HepG2 (cell line): ENCODE measurements around the gene CDHR1. TPM values are rescaled to one million over a fixed set of nuclear protein-coding genes. Genes with fewer than 3 reads are reported as not detected.

Experiments used
- ATAC-seq: fragments of 200-7000 bp; cut with Tn5 transposase; 3 replicates; pipeline ENCODE4 v1.9.1; 2020; ENCODE audit warnings: mild to moderate bottlenecking, moderate library complexity
- BruUV-seq: library from RNA; stranded (reverse); fragments of 400-500 nt; replicated peaks from 2 replicates; lab custom pipeline; 2021; lab: Mats Ljungman, UMichigan
- CTCF ChIA-PET: fragments of 300-600 bp; formaldehyde crosslinking; extraction: SDS; loops from one replicate; lab custom pipeline; 2021; ENCODE audit warnings: low total read pairs, inconsistent platforms, low intra/inter-chr PET ratio; lab: Yijun Ruan, JAX
- POLR2A ChIA-PET: fragments of 350-600 bp; sonication (Branson Sonifier 250); formaldehyde crosslinking; loops from one replicate; lab custom pipeline; 2020; ENCODE audit warnings: antibody characterized with exemption, inconsistent platforms; lab: Yijun Ruan, JAX
- DNase-seq: peaks from one replicate; pipeline ENCODE4 v3.0.0-alpha.2; 2015; ENCODE audit warnings: low spot score
- FAIRE-seq: peaks from 3 replicates; lab custom pipeline; 2011; peaks lifted over from hg19 to GRCh38; lab: Jason Lieb, UNC
- H2AFZ ChIP-seq: one replicate; pipeline ENCODE4 v1.6.1; 2011; ENCODE audit warnings: low read length, inconsistent platforms
- H3K27ac ChIP-seq: fragments of 300-600 bp; 3 replicates; pipeline ENCODE4 v1.8.0; 2011; ENCODE audit warnings: mixed run types, mild to moderate bottlenecking, mixed read lengths, low read length, inconsistent platforms; ENCODE audit not compliant: insufficient read depth; ENCODE audit errors: extremely low read length
- H3K27me3 ChIP-seq, 2 experiments: fragments of 200-600 bp in 1 of 2; 2 replicates in 1 of 2; 3 replicates in 1 of 2; pipeline versions ENCODE4 v1.6.0 to v1.8.0; 2011; ENCODE audit warnings: low read length in 2 of 2, mild to moderate bottlenecking in 2 of 2, moderate library complexity in 2 of 2, inconsistent platforms in 1 of 2; ENCODE audit not compliant: insufficient read depth in 2 of 2, control insufficient read depth in 1 of 2
- H3K36me3 ChIP-seq, 2 experiments: fragments of 200-600 bp in 1 of 2; replicated peaks in 1 of 2; 2 replicates in 1 of 2; 3 replicates in 1 of 2; pipeline versions ENCODE4 v1.5.1 to v1.8.0; 2011; ENCODE audit warnings: low read length in 2 of 2, inconsistent platforms in 1 of 2; ENCODE audit not compliant: insufficient read depth in 2 of 2, control insufficient read depth in 1 of 2
- H3K4me1 ChIP-seq: 2 replicates; pipeline ENCODE4 v1.5.1; 2012; ENCODE audit warnings: low read length, inconsistent platforms; ENCODE audit not compliant: insufficient read depth
- H3K4me2 ChIP-seq: 2 replicates; pipeline ENCODE4 v1.6.0; 2011; ENCODE audit warnings: low read depth, low read length, inconsistent platforms
- H3K4me3 ChIP-seq, 3 experiments: fragments of 200-600 bp in 1 of 3; sonication (generic), shearing (Covaris generic) in 1 of 3; replicated peaks in 1 of 3; 2 replicates each; pipeline ENCODE4 v1.5.1; 2011 to 2016; ENCODE audit warnings: low read length in 3 of 3, inconsistent platforms in 2 of 3, low read depth in 2 of 3, mild to moderate bottlenecking in 2 of 3, control low read depth in 1 of 3, mixed read lengths in 1 of 3; ENCODE audit not compliant: insufficient read depth in 1 of 3
- H3K79me2 ChIP-seq: one replicate; pipeline ENCODE4 v1.6.1; 2011; ENCODE audit warnings: low read length, inconsistent platforms; ENCODE audit not compliant: insufficient read depth
- H3K9ac ChIP-seq: 2 replicates; pipeline ENCODE4 v1.6.0; 2011; ENCODE audit warnings: mild to moderate bottlenecking, low read depth, low read length, inconsistent platforms; ENCODE audit not compliant: insufficient read depth
- H3K9me3 ChIP-seq: 2 replicates; pipeline ENCODE4 v1.5.1; 2012; ENCODE audit warnings: mild to moderate bottlenecking, low read length
- H4K20me1 ChIP-seq: 2 replicates; pipeline ENCODE4 v1.6.0; 2011; ENCODE audit warnings: inconsistent platforms, mild to moderate bottlenecking, low read length, moderate library complexity; ENCODE audit not compliant: insufficient read depth
- FOXJ3 ChIP-seq: sonication (generic); formaldehyde crosslinking; IDR thresholded peaks from 2 replicates; pipeline ENCODE4 v1.4.0; 2020; ENCODE audit warnings: missing genetic modification reagents, mild to moderate bottlenecking, borderline replicate concordance
- GABPB1 ChIP-seq: IDR thresholded peaks from 2 replicates; pipeline ENCODE4 v1.6.1; 2016; ENCODE audit warnings: mild to moderate bottlenecking, missing genetic modification reagents, moderate library complexity, missing compliant biosample characterization
- HOXA5 ChIP-seq: sonication (generic); formaldehyde crosslinking; IDR thresholded peaks from 2 replicates; pipeline ENCODE4 v1.4.0; 2020; ENCODE audit warnings: missing genetic modification reagents
- MED8 ChIP-seq: sonication (generic); formaldehyde crosslinking; IDR thresholded peaks from 2 replicates; pipeline ENCODE4 v1.8.1; 2023; ENCODE audit warnings: mild to moderate bottlenecking, missing genetic modification reagents; ENCODE audit not compliant: insufficient replicate concordance
- MIER2 ChIP-seq: IDR thresholded peaks from 2 replicates; pipeline ENCODE4 v1.6.1; 2016; ENCODE audit warnings: missing biosample characterization, missing genetic modification reagents
- NR2F6 ChIP-seq, 2 experiments: IDR thresholded peaks; 2 replicates each; pipeline ENCODE4 v1.6.1; 2016; ENCODE audit warnings: antibody characterized with exemption in 1 of 2, mild to moderate bottlenecking in 1 of 2
- NRL ChIP-seq: sonication (generic); formaldehyde crosslinking; IDR thresholded peaks from 2 replicates; pipeline ENCODE4 v1.5.0; 2020; ENCODE audit warnings: missing genetic modification reagents, mild to moderate bottlenecking, moderate library complexity, borderline replicate concordance
- SMAD3 ChIP-seq: sonication (generic); formaldehyde crosslinking; IDR thresholded peaks from 2 replicates; pipeline ENCODE4 v1.4.0; 2020; ENCODE audit warnings: missing genetic modification reagents
- XRCC5 ChIP-seq: fragments of 200-400 bp; formaldehyde crosslinking; optimal IDR thresholded peaks from 2 replicates; pipeline ENCODE3; 2017; ENCODE audit warnings: mild to moderate bottlenecking, low read length
- ZKSCAN5 ChIP-seq: sonication (generic); formaldehyde crosslinking; IDR thresholded peaks from 2 replicates; pipeline ENCODE4 v1.5.1; 2020; ENCODE audit warnings: mild to moderate bottlenecking, missing genetic modification reagents
- ZNF230 ChIP-seq: sonication (generic); formaldehyde crosslinking; IDR thresholded peaks from 2 replicates; pipeline ENCODE4 v1.4.0; 2020; ENCODE audit warnings: mild to moderate bottlenecking, missing genetic modification reagents
- ZNF274 ChIP-seq: sonication (generic); formaldehyde crosslinking; IDR thresholded peaks from 2 replicates; pipeline ENCODE4 v1.5.1; 2020; ENCODE audit warnings: mild to moderate bottlenecking, missing genetic modification reagents
- ZNF331 ChIP-seq: sonication (generic); formaldehyde crosslinking; IDR thresholded peaks from 2 replicates; pipeline ENCODE4 v1.4.0; 2020; ENCODE audit warnings: missing genetic modification reagents
- ZNF512B ChIP-seq: sonication (generic); formaldehyde crosslinking; IDR thresholded peaks from 2 replicates; pipeline ENCODE4 v1.5.1; 2020; ENCODE audit warnings: missing genetic modification reagents, mild to moderate bottlenecking, borderline replicate concordance
- ZNF549 ChIP-seq: sonication (generic); formaldehyde crosslinking; IDR thresholded peaks from 2 replicates; pipeline ENCODE4 v1.5.0; 2020; ENCODE audit warnings: missing genetic modification reagents
- ZNF577 ChIP-seq: sonication (generic); formaldehyde crosslinking; IDR thresholded peaks from 2 replicates; pipeline ENCODE4 v1.4.0; 2020; ENCODE audit warnings: mild to moderate bottlenecking, low read depth, missing genetic modification reagents, borderline replicate concordance
- ZNF629 ChIP-seq: sonication (generic); formaldehyde crosslinking; conservative IDR thresholded peaks from 2 replicates; pipeline ENCODE4 v1.5.0; 2020; ENCODE audit warnings: missing genetic modification reagents
- ZNF644 ChIP-seq: IDR thresholded peaks from 2 replicates; pipeline ENCODE4 v1.6.1; 2016; ENCODE audit warnings: low read depth
- WGBS: methylation state at CpG from one replicate; pipeline ENCODE4 v1.1.6; 2017; ENCODE audit warnings: low lambda C conversion rate; 5-methylcytosine and 5-hydroxymethylcytosine counted together
- in situ Hi-C: cut with HindIII; loops from 2 replicates; pipeline ENCODE4 v1.10.0; 2017; ENCODE audit warnings: low pct_unique_long_range_greater_than_20kb; ENCODE audit not compliant: extremely low pct_ligation_motif_present
- intact Hi-C: fragments of 100-400 bp; cut with micrococcal nuclease; formaldehyde crosslinking; loops from one replicate; pipeline ENCODE4 v1.10.0; 2022; ENCODE audit not compliant: unreplicated experiment
- polyA plus RNA-seq, 8 experiments: library from polyadenylated mRNA; depleted of rRNA in 3 of 8; stranded (reverse) in 7 of 8; unstranded in 1 of 8; fragments of >200 nt; fragmentation: Illumina TruSeq in 4 of 8; extraction: Trizol in 4 of 8; gene quantifications; 2 replicates each; pipeline versions ENCODE4 v1.2.1 to v1.2.3, GENCODE V29; 2011 to 2016; ENCODE audit warnings: low read depth in 4 of 8, missing spikeins in 1 of 8, mixed read lengths in 1 of 8; ENCODE audit not compliant: insufficient read depth in 1 of 8
- total RNA-seq, 5 experiments: library from RNA; depleted of rRNA; stranded (reverse); fragments of >200 nt; fragmentation: Illumina TruSeq; extraction: Trizol; gene quantifications; 2 replicates each; pipeline ENCODE4 v1.2.3, GENCODE V29; 2016; ENCODE audit warnings: low read depth in 1 of 5

CDHR1 gene
- total and polyA plus RNA-seq, 2 of the 13 experiments (the other 11 are each of a cell fraction or from before 2014, with no cell fraction given), result 0.04 to 0.09 TPM

- TF ChIP-seq ZNF512B, result no peak
These were observed 18.9 kb upstream of the CDHR1 start (continued) for GRCh38 chr10:84175436-84175835.

GRCh38 chr10:84176351-84176750 lies 18.0 kb upstream of the CDHR1 start:
- no TSS peak for BruUV-seq
- Histone ChIP-seq H4K20me1 (no peaks in the 10 kb centered on the region), H3K27ac (no peak overlapping the region), H3K4me1 (peaks cover 18% of the 10 kb centered on the region), H3K79me2 (no peaks in the 10 kb centered on the region), H3K27me3 (peaks cover 0 to 9% of the 10 kb centered on the region in 2 experiments; a peak in 3 of 5 replicates), H3K4me2 (no peak overlapping the region), H2AFZ (no peak overlapping the region), H3K9ac (no peak overlapping the region), H3K36me3 (no peaks in the 10 kb centered on the region), H3K4me3 (no peak overlapping the region), H3K9me3 (no peaks in the 10 kb centered on the region)
- POLR2A ChIA-PET, result no interaction called here
- CTCF ChIA-PET, result no interaction called here
- DNase-seq, result no peak
- intact Hi-C loops (no loop called here), in situ Hi-C loops (no loop called here)
- 10% methylated on average over 3 of the region's 4 CpGs for WGBS
- no peak for ATAC-seq
- no peak for FAIRE-seq
- TF ChIP-seq ZNF644 (CRISPR knock-in tag), result no peak
- TF ChIP-seq ZNF629 (CRISPR knock-in tag), result no peak
- TF ChIP-seq HOXA5 (CRISPR knock-in tag), result no peak
- no peak for TF ChIP-seq SMAD3 (CRISPR knock-in tag)
- TF ChIP-seq MED8 (CRISPR knock-in tag), result no peak
- no peak for TF ChIP-seq ZNF549 (CRISPR knock-in tag)
- no peak for TF ChIP-seq ZKSCAN5
- TF ChIP-seq NR2F6 (IDR thresholded peaks at IDR 0.05), result no peak
- no peak for TF ChIP-seq NR2F6 (CRISPR knock-in tag; IDR thresholded peaks at IDR 0.05)
- TF ChIP-seq NRL (CRISPR knock-in tag), result no peak
- no peak for TF ChIP-seq ZNF274 (CRISPR knock-in tag)
- TF ChIP-seq XRCC5, result no peak
- TF ChIP-seq MIER2 (CRISPR knock-in tag), result no peak
- TF ChIP-seq ZNF230, result no peak
- TF ChIP-seq ZNF577, result no peak
- no peak for TF ChIP-seq ZNF331 (CRISPR knock-in tag)
- no peak for TF ChIP-seq FOXJ3 (CRISPR knock-in tag)
- TF ChIP-seq GABPB1 (CRISPR knock-in tag), result no peak
